Parathyroid adenoma (tissue), 2 donors: ENCODE results near the gene CHN1.

Experiments
- H2AFZ ChIP-seq: fragments of 300-600 bp; sonication (generic); one replicate; pipeline ENCODE4 v1.7.0; 2017; ENCODE audit warnings: antibody characterized with exemption, mild to moderate bottlenecking
- H3K27ac ChIP-seq: fragments of 300-600 bp; sonication (generic); one replicate; pipeline ENCODE4 v1.7.0; 2017
- H3K27me3 ChIP-seq: fragments of 300-600 bp; sonication (generic); one replicate; pipeline ENCODE4 v1.7.0; 2017; ENCODE audit warnings: low read length; ENCODE audit not compliant: control insufficient read depth, insufficient read depth
- H3K36me3 ChIP-seq: fragments of 300-600 bp; sonication (generic); one replicate; pipeline ENCODE4 v1.7.0; 2017; ENCODE audit warnings: low read length; ENCODE audit not compliant: control insufficient read depth, insufficient read depth
- H3K4me1 ChIP-seq: fragments of 300-600 bp; sonication (generic); one replicate; pipeline ENCODE4 v1.7.0; 2017; ENCODE audit warnings: control low read depth
- H3K4me2 ChIP-seq: fragments of 300-600 bp; sonication (generic); one replicate; pipeline ENCODE4 v1.7.0; 2017; ENCODE audit warnings: low read length
- H3K4me3 ChIP-seq: fragments of 300-600 bp; sonication (generic); one replicate; pipeline ENCODE4 v1.7.0; 2017; ENCODE audit warnings: low read depth, low read length
- H3K79me2 ChIP-seq: fragments of 300-600 bp; sonication (generic); one replicate; pipeline ENCODE4 v1.7.0; 2017; ENCODE audit warnings: control low read depth
- H3K9ac ChIP-seq: fragments of 300-600 bp; sonication (generic); one replicate; pipeline ENCODE4 v1.7.0; 2017; ENCODE audit warnings: mild to moderate bottlenecking
- H3K9me3 ChIP-seq: fragments of 300-600 bp; sonication (generic); one replicate; pipeline ENCODE4 v1.7.0; 2017; ENCODE audit warnings: low read length; ENCODE audit not compliant: control insufficient read depth
- TF ChIP-seq, protein P1 (sequence below): fragments of 300-600 bp; sonication (generic); IDR thresholded peaks from one replicate; pipeline ENCODE4 v1.7.0; 2017; ENCODE audit warnings: antibody characterized with exemption, mild to moderate bottlenecking
- donor health status: primary hyperparathyroidism.

The CHN1 gene

DNA sequence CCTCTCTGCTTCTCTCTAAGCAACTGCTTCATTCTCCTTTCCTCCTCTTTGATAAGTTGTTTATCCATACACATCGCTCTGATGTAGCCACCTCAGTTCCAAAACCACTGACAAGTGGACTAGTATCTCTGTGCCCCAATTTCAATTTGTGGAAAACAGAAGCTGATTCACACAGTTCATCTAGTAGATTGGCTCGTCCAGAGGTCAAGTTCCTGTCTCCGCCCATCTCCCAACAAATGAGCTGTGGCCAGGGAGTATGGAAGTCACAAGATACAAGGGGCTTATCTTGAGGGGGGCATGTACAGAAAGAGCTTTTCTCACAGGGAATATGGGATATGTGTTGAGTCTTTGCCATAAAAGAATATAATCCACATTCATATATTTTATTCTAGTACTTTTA, 17.7 kb upstream of the CHN1 start:
- no peak overlapping the region for H3K9ac ChIP-seq
- no peak overlapping the region for H3K27ac ChIP-seq
- H3K27me3 ChIP-seq = no peaks in the 10 kb centered on the region
- H3K9me3 ChIP-seq = no peaks in the 10 kb centered on the region
- H2AFZ ChIP-seq = no peak overlapping the region
- H3K4me1 ChIP-seq = no peaks in the 10 kb centered on the region
- no peaks in the 10 kb centered on the region for H3K36me3 ChIP-seq
- no peak overlapping the region for H3K4me2 ChIP-seq
- H3K79me2 ChIP-seq = no peaks in the 10 kb centered on the region
- H3K4me3 ChIP-seq = no peak overlapping the region
- TF ChIP-seq, protein P1, sequence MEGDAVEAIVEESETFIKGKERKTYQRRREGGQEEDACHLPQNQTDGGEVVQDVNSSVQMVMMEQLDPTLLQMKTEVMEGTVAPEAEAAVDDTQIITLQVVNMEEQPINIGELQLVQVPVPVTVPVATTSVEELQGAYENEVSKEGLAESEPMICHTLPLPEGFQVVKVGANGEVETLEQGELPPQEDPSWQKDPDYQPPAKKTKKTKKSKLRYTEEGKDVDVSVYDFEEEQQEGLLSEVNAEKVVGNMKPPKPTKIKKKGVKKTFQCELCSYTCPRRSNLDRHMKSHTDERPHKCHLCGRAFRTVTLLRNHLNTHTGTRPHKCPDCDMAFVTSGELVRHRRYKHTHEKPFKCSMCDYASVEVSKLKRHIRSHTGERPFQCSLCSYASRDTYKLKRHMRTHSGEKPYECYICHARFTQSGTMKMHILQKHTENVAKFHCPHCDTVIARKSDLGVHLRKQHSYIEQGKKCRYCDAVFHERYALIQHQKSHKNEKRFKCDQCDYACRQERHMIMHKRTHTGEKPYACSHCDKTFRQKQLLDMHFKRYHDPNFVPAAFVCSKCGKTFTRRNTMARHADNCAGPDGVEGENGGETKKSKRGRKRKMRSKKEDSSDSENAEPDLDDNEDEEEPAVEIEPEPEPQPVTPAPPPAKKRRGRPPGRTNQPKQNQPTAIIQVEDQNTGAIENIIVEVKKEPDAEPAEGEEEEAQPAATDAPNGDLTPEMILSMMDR = no peak

DNA sequence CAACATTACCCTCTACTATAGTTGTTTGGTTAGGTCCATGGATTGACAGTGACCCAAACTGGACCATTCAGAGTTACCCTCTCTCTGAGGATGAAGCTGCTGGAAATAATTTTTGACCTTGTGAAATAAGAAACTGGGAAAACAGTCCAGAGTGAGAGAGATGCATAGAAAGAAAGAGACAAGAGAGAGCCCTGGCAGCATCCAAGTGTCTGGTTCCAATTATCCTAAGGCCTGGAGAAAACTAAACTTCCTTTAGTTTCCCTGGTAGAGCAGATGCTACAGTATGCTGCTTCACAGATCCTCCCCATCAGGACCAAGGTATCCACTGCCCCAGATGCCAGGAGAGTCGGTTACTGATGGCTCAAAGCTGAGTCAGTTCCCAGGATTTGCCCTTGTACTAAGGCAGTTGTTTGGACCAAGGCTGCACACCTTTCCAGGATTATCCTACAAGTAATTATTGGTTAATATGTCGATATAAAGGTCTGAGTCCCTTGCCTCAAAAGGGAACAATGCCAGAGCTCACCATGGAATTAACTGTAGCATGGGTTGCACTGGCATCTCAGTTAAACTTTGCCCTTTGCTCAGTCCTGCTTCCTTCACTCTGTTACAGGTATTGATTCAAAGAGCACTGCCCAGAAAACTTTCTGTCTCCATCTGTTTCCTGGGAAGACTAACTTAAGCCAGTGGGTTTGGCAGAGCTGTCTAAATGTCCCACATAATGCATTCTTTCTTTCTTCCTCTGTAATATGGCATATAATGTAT, 14.6 kb upstream of the CHN1 start:
- H3K27ac ChIP-seq = no peak overlapping the region
- H3K4me3 ChIP-seq = no peak overlapping the region
- no peak overlapping the region for H3K4me2 ChIP-seq
- no peaks in the 10 kb centered on the region for H3K27me3 ChIP-seq
- no peaks in the 10 kb centered on the region for H3K9me3 ChIP-seq
- no peak overlapping the region for H3K9ac ChIP-seq
- no peaks in the 10 kb centered on the region for H3K36me3 ChIP-seq
- no peaks in the 10 kb centered on the region for H3K79me2 ChIP-seq
- TF ChIP-seq, protein P1 = no peak
- no peaks in the 10 kb centered on the region for H3K4me1 ChIP-seq
- no peak overlapping the region for H2AFZ ChIP-seq

DNA sequence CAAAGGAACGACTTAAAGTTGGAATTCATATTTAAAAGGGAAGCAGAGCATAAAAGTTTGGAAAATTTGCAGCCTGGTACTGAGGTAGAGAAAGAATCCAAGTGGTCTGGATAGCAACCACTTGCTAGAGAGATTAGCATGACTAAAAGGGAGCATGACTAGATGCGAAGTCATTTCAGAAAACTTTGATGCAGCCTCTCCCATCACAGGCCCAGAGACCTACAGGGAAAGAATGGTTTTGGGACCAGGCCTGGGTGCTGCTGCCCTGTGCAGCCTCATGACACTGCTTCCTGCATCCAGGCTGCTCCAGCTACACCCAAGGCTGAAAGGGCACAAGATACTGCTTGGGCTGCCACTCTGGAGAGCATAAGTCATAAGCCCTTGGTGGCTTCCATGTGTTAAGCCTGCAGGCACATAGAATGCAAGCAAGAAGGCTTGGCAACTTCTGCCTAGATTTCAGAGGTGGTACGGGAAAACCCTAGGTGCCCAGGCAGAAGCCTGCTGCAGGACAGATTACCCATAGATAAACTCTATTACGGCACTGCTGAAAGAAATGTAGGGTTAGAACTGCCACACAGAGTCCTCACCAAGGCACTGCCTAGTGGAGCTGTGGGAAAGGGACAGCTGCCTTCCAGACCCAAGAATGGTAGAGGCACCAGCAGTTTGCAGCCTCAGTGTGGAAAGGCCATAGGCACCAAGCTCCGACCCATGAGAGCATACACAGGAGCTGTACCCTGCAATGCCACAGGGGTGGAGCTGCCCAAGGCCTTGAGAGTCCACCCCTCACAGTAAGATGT, 12.6 kb upstream of the CHN1 start:
- Histone ChIP-seq H3K27me3 (no peaks in the 10 kb centered on the region), H3K79me2 (no peaks in the 10 kb centered on the region), H3K4me3 (no peak overlapping the region), H2AFZ (no peak overlapping the region), H3K9me3 (no peaks in the 10 kb centered on the region), H3K9ac (no peak overlapping the region), H3K4me1 (no peaks in the 10 kb centered on the region), H3K27ac (no peak overlapping the region), H3K36me3 (no peaks in the 10 kb centered on the region), H3K4me2 (no peak overlapping the region)
- TF ChIP-seq, protein P1 = no peak

DNA sequence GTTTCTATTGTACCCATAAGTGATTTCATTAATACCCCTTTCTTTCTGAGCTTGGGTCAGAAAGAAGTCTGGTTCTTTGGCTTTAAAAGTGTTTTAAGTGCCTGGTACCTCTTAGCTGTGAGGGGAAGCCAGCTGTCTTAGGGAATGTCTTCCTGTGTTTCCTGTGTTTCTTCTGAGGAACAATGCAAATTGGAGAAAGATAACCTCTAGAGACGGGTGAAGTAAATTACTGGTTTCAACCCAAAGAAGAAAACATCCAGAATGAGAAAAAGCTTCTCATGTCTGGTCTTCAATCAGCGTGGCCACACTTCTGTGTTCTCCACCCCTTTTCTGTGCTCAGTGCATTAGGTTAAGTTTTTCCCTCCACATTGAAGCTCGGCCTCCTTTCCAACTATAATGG, 10.2 kb upstream of the CHN1 start:
- Histone ChIP-seq H3K4me1 (no peaks in the 10 kb centered on the region), H3K36me3 (no peaks in the 10 kb centered on the region), H3K79me2 (no peaks in the 10 kb centered on the region), H3K4me2 (no peak overlapping the region), H3K9ac (no peak overlapping the region), H3K9me3 (no peaks in the 10 kb centered on the region), H3K4me3 (no peak overlapping the region), H3K27me3 (no peaks in the 10 kb centered on the region), H3K27ac (no peak overlapping the region), H2AFZ (no peak overlapping the region)
- TF ChIP-seq, protein P1 = no peak
